ENCODE data around the gene ZSCAN2.

ZSCAN2 gene

DNA sequence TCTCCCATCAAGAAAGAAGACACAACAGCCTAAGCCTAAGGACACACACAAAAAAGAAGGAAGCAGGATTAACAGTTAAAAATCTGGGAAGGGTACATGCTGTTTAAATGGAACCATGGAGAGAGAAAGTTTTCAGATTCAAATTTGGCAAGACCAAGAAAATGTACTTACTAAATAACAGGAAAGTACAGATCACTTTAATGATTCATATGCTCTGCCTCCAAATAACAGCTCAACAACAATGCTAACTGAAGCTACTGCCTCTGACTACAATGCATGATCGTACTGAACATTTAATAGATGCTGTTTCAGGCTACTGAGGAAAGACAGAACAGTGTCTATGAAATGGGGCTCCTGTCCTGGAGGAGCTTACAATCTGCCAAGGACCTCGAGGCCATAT is 65.6 kb downstream of the ZSCAN2 start:
- peaks cover 18% of the 10 kb centered on the region for H3K4me1 Mint-ChIP-seq
- ATAC-seq (no peak), DNase-seq (no peak)
- no peak overlapping the region for H3K4me3 Mint-ChIP-seq
- no peaks in the 10 kb centered on the region for H3K27me3 Mint-ChIP-seq
- no peaks in the 10 kb centered on the region for H3K9me3 Mint-ChIP-seq
- H3K27ac Mint-ChIP-seq = peak overlapping the region; percentile 9 to 38

- Mint-ChIP-seq H3K27ac (no peak overlapping the region), H3K4me1 (peaks cover 27% of the 10 kb centered on the region), H3K9me3 (no peaks in the 10 kb centered on the region), H3K27me3 (no peaks in the 10 kb centered on the region), H3K4me3 (no peak overlapping the region)
- no peak for ATAC-seq
- no peak for DNase-seq
These were observed 67.6 kb downstream of the ZSCAN2 start for GRCh38 chr15:84668221-84668982.

DNA sequence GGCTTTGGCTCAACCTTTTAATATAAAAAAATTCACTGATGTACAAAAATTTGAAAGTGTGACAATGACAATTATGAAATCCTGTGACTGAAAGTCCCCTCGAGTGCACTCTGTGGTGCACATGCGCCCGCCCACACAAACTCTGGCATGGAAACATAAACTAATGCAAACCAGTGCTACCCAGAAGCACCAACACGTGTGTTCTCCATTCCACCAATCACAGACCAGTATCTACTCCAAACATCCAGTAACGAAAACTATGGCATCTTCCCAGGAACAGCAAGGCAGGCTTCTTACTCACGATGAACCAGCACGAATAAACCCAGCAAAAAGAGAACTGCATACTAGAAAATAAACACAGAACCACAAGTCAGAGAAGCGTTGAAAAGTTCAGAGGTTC is 68.9 kb downstream of the ZSCAN2 start:
- Mint-ChIP-seq H3K9me3 (no peaks in the 10 kb centered on the region), H3K27me3 (no peaks in the 10 kb centered on the region), H3K4me3 (no peak overlapping the region), H3K27ac (peak overlapping the region in 1 of 2 donors; percentile 4), H3K4me1 (peaks cover 27% of the 10 kb centered on the region)
- peak; percentile 66 for ATAC-seq
- DNase-seq = peak in 1 of 2 donors; percentile 44

- Mint-ChIP-seq H3K4me3 (no peak overlapping the region), H3K27me3 (no peaks in the 10 kb centered on the region), H3K27ac (peak overlapping the region in 1 of 2 donors; percentile 53), H3K9me3 (no peaks in the 10 kb centered on the region), H3K4me1 (peaks cover 27% of the 10 kb centered on the region)
- no peak for DNase-seq
- ATAC-seq = no peak
These were observed 70.4 kb downstream of the ZSCAN2 start for GRCh38 chr15:84671211-84671610.
